Suprapubic skin (tissue), 4 donors: ENCODE results near the gene TIGD3.

Experiments used
- POLR2A ChIP-seq, 2 donors: fragments of 450-650 bp; IDR thresholded peaks; one replicate each; pipeline ENCODE4 v1.6.1; 2017; ENCODE audit warnings: antibody characterized with exemption in 2 of 2, mild to moderate bottlenecking in 2 of 2, moderate library complexity in 2 of 2
- POLR2AphosphoS5 ChIP-seq, 3 donors: sonication (generic); formaldehyde crosslinking; IDR thresholded peaks; one replicate each; pipeline ENCODE4 v1.6.1; 2017; ENCODE audit warnings: antibody characterized with exemption in 3 of 3
- TF ChIP-seq, protein P1 (sequence below), 2 donors: fragments of 200-600 bp in 1 of 2; fragments of 450-650 bp in 1 of 2; sonication (generic) in 1 of 2; IDR thresholded peaks; one replicate each; pipeline ENCODE4 v1.5.1; 2016 to 2019; ENCODE audit warnings: antibody characterized with exemption in 2 of 2, mild to moderate bottlenecking in 1 of 2, moderate library complexity in 1 of 2

DNA sequence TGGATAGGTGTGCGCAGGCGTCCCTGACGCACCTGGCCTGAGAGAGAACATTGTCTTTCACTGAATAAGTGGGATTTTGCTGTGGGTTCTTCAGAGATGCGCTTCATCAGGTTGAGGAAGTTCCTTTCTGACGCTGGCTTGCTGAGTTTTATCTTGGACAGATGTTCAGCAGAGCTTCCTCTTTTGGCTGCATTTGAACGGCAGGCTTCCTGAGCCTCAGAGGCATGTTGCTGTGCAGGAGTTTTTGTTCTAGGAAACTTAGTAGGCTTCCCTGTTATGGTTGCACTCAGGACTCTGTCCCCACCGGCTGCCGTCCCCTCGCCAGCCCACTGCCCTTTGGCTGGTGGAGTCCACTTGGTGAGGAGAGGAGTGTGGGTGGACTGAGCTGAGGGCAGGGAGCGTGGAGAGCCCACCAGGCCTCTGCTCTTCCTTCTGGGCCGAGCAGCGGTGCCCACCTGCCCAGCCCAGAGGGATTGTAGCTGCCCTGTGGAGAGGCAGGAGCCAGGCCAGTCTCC lies 49.1 kb downstream of the TIGD3 start:
- TF ChIP-seq, protein P1, sequence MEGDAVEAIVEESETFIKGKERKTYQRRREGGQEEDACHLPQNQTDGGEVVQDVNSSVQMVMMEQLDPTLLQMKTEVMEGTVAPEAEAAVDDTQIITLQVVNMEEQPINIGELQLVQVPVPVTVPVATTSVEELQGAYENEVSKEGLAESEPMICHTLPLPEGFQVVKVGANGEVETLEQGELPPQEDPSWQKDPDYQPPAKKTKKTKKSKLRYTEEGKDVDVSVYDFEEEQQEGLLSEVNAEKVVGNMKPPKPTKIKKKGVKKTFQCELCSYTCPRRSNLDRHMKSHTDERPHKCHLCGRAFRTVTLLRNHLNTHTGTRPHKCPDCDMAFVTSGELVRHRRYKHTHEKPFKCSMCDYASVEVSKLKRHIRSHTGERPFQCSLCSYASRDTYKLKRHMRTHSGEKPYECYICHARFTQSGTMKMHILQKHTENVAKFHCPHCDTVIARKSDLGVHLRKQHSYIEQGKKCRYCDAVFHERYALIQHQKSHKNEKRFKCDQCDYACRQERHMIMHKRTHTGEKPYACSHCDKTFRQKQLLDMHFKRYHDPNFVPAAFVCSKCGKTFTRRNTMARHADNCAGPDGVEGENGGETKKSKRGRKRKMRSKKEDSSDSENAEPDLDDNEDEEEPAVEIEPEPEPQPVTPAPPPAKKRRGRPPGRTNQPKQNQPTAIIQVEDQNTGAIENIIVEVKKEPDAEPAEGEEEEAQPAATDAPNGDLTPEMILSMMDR (IDR thresholded peaks at IDR 0.05) = no peak
- TF ChIP-seq POLR2A (IDR thresholded peaks at IDR 0.05) (no peak), POLR2AphosphoS5 (IDR thresholded peaks at IDR 0.05) (no peak)
